Measurements from ENCODE around the gene GYPC.

DNA sequence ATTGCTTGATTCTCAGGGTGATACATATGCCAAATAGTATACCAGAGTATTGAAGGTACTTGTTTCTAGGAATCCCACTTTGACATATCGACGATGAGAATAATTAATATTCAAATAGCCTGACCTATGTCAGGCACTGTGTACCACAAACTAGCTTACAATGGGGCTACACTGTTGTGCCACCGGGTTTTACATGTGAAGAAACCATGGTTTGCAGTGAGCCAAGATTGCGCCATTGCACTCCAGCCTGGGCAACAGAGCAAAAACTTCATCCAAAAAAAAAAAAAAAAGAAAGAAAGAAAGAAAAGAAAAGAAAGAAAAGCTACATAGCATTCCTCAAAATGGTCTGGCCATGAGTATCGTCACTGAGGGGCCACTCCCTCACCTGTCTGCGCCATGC, 25.5 kb downstream of the GYPC start:
- no peak for TF ChIP-seq CTCF (IDR thresholded peaks at IDR 0.05)
- no peak for TF ChIP-seq POLR2A (IDR thresholded peaks at IDR 0.05)
- no peak for TF ChIP-seq EP300 (IDR thresholded peaks at IDR 0.05)
